ENCODE data around the gene MDGA2. TPM values are rescaled to one million over a fixed set of nuclear protein-coding genes. Genes with fewer than 3 reads are reported as not detected.

The MDGA2 gene
- total and polyA plus RNA-seq, 9 of the 15 experiments (the other 6 are each of a cell fraction or from before 2014, with no cell fraction given) = 0.01 to 0.18 (median 0.03) TPM; not detected in 5

DNA sequence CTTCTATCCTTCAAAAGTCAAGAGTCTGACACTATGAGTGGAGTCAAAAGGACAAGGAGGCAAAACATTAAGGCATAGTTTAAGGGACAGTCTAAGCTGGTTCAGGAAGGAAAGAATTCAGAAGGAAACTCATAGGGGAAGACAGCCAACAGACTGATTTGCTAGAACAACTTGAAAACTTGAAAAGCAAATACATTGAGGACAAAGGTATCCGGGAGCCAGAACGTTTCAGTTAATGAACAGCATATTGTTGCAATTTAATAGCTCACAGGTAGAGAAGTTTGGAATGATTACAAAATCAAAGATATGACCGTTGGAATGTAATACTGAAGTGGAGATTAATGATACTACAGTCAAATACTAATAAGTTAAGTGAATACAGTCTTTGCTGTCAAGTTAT, 711.0 kb downstream of the MDGA2 start:
- Histone ChIP-seq H3K27ac (ENCODE audit: extremely low read depth, low read depth, low read length) (no peak overlapping the region), H3K4me2 (ENCODE audit: insufficient read depth, low read length) (no peak overlapping the region), H3K9ac (ENCODE audit: insufficient read depth in 1 of 2, low read depth in 2 of 2, low read length in 2 of 2) (no peak overlapping the region), H3K9me1 (ENCODE audit: control insufficient read depth, insufficient read depth, low read length) (no peaks in the 10 kb centered on the region), H3K9me3 (replicated peaks; ENCODE audit: control insufficient read depth, insufficient read depth, low read depth, low read length) (no peaks in the 10 kb centered on the region), H4K20me1 (replicated peaks; ENCODE audit: control insufficient read depth, insufficient read depth, low read length) (no peaks in the 10 kb centered on the region), H3K27me3 (ENCODE audit: control insufficient read depth in 2 of 2, insufficient read depth in 2 of 2, low read length in 2 of 2) (no peaks in the 10 kb centered on the region), H3K4me3 (no peak overlapping the region), H3K79me2 (ENCODE audit: control insufficient read depth, insufficient read depth, low read length) (no peaks in the 10 kb centered on the region), H2AFZ (ENCODE audit: low read depth, low read length) (no peak overlapping the region), H3K4me1 (replicated peaks in 1 of 2; ENCODE audit: control insufficient read depth in 2 of 2, insufficient read depth in 2 of 2, low read length in 2 of 2) (no peaks in the 10 kb centered on the region), H3K36me3 (ENCODE audit: control insufficient read depth, insufficient read depth, low read length) (no peaks in the 10 kb centered on the region)
- in situ Hi-C loops (cut with MboI) (no loop called here), intact Hi-C loops (cut with micrococcal nuclease) (no loop called here)
- 0% methylated on average over 3 of the region's 3 CpGs for WGBS (ENCODE audit: insufficient coverage, low coverage, missing lambda C conversion rate)
- POLR2A ChIA-PET = no interaction called here
- no TSS peak for BruUV-seq (replicated peaks)
- ATAC-seq (no peak), FAIRE-seq (no peak), DNase-seq (ENCODE audit: extremely low read depth in 1 of 4, low spot score in 3 of 4) (no peak)
- TF ChIP-seq ZFP91 (CRISPR knock-in tag; IDR thresholded peaks at IDR 0.05) = no peak
- no peak for TF ChIP-seq RNF2 (IDR thresholded peaks at IDR 0.05)
- TF ChIP-seq RBM14 (IDR thresholded peaks at IDR 0.05; ENCODE audit: borderline replicate concordance, insufficient read depth, low read depth, low read length) = no peak
- no peak for TF ChIP-seq GABPA (tag; conservative IDR thresholded peaks at IDR 0.05; ENCODE audit: low read depth)
- no peak for TF ChIP-seq ZNF668 (CRISPR knock-in tag; IDR thresholded peaks at IDR 0.05)
- TF ChIP-seq HEY1 (CRISPR knock-in tag; IDR thresholded peaks at IDR 0.05; ENCODE audit: borderline replicate concordance) = no peak
- TF ChIP-seq FOXJ3 (CRISPR knock-in tag; IDR thresholded peaks at IDR 0.05) = no peak
- TF ChIP-seq FOXM1 (IDR thresholded peaks at IDR 0.05; ENCODE audit: low read depth) = no peak
- TF ChIP-seq FOXM1 (CRISPR knock-in tag; IDR thresholded peaks at IDR 0.05; ENCODE audit: low read depth) = no peak
- TF ChIP-seq LCOR (CRISPR knock-in tag; IDR thresholded peaks at IDR 0.05) = no peak
- no peak for TF ChIP-seq DNMT1 (IDR thresholded peaks at IDR 0.05)
- TF ChIP-seq MBD2 (IDR thresholded peaks at IDR 0.05; ENCODE audit: borderline replicate concordance, low read depth) = no peak
- TF ChIP-seq, protein P1, sequence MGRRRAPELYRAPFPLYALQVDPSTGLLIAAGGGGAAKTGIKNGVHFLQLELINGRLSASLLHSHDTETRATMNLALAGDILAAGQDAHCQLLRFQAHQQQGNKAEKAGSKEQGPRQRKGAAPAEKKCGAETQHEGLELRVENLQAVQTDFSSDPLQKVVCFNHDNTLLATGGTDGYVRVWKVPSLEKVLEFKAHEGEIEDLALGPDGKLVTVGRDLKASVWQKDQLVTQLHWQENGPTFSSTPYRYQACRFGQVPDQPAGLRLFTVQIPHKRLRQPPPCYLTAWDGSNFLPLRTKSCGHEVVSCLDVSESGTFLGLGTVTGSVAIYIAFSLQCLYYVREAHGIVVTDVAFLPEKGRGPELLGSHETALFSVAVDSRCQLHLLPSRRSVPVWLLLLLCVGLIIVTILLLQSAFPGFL (CRISPR knock-in tag; IDR thresholded peaks at IDR 0.05) = no peak
- TF ChIP-seq SUPT5H (IDR thresholded peaks at IDR 0.05) = no peak
- no peak for TF ChIP-seq NR4A1 (CRISPR knock-in tag; IDR thresholded peaks at IDR 0.05)
- no peak for TF ChIP-seq NR4A1 (tag; IDR thresholded peaks at IDR 0.05)
- no peak for TF ChIP-seq MAZ (CRISPR knock-in tag; conservative IDR thresholded peaks at IDR 0.05 in 1 of 2, IDR thresholded peaks at IDR 0.05 in 1 of 2)
- TF ChIP-seq ZNF239 (CRISPR knock-in tag; IDR thresholded peaks at IDR 0.05) = no peak
- TF ChIP-seq ZNF274 (IDR thresholded peaks at IDR 0.05; ENCODE audit: borderline replicate concordance, low read depth, low read length) = no peak
- no peak for TF ChIP-seq SRF (CRISPR knock-in tag; IDR thresholded peaks at IDR 0.05)
- no peak for TF ChIP-seq THRB (CRISPR knock-in tag; conservative IDR thresholded peaks at IDR 0.05)
- CTCF ChIA-PET (ENCODE audit: low intra/inter-chr PET ratio) = no interaction called here

All from K562 (cell line).